A673 (cell line): ENCODE data around the gene GGA3.
"Not testable (repeated sequence)": the region's sequence is repeated elsewhere in the genome, so short reads cannot be mapped to it uniquely, and the experiment has no call there.

Experiments
- CTCF ChIP-seq: fragments of 300-800, 200-600 bp; sonication (generic); conservative IDR thresholded peaks from 2 replicates; pipeline ENCODE4 v1.5.1; 2017; ENCODE audit warnings: low read depth, mild to moderate bottlenecking, antibody characterized with exemption, low read length, moderate library complexity, mixed read lengths
- EZH2 ChIP-seq: fragments of 200-600 bp; sonication (generic); IDR thresholded peaks from 2 replicates; pipeline ENCODE4 v1.6.1; 2017; ENCODE audit warnings: borderline replicate concordance, low read depth, mild to moderate bottlenecking, mixed read lengths, antibody characterized with exemption, low read length; ENCODE audit not compliant: poor library complexity, severe bottlenecking

DNA sequence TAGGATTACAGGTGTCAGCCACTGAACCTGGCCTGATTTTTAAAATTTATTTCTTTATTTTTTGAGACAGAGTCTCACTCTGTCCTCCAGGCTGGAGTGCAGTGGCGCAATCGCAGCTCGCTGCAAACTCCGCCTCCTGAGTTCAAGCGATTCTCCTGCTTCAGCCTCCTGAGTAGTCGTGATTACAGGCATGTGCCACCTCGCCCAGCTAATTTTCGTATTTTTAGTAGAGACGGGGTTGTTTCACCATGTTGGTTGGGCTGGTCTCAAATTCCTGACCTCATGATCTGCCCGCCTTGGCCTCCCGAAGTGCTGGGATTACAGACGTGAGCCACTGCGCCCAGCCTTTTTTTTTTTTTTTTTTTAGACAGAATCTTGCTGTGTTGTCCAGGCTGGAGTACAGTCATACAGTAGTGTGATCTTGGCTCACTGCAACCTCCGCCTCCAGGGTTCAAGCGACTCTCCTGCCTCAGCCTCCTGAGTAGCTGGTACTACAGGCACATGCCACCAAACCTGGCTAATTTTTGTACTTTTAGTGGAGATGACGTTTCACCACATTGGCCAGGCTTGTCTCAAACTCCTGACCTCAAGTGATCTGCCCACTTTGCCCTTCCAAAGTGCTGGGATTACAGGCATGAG lies 31.5 kb upstream of the GGA3 start:
- TF ChIP-seq CTCF, EZH2: not testable (repeated sequence)
